ENCODE measurements around the gene WDR77.

The WDR77 gene

GRCh38 chr1:111452581-111452980 lies 3.5 kb upstream of the WDR77 start:
- DNase-seq (ENCODE audit: low read depth), result no peak
- H3K4me3 ChIP-seq (replicated peaks; ENCODE audit: low read depth, low read length), result no peak overlapping the region
- TF ChIP-seq, protein P1, sequence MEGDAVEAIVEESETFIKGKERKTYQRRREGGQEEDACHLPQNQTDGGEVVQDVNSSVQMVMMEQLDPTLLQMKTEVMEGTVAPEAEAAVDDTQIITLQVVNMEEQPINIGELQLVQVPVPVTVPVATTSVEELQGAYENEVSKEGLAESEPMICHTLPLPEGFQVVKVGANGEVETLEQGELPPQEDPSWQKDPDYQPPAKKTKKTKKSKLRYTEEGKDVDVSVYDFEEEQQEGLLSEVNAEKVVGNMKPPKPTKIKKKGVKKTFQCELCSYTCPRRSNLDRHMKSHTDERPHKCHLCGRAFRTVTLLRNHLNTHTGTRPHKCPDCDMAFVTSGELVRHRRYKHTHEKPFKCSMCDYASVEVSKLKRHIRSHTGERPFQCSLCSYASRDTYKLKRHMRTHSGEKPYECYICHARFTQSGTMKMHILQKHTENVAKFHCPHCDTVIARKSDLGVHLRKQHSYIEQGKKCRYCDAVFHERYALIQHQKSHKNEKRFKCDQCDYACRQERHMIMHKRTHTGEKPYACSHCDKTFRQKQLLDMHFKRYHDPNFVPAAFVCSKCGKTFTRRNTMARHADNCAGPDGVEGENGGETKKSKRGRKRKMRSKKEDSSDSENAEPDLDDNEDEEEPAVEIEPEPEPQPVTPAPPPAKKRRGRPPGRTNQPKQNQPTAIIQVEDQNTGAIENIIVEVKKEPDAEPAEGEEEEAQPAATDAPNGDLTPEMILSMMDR (IDR thresholded peaks at IDR 0.05; ENCODE audit: low read length, missing control alignments), result no peak

GRCh38 chr1:111450185-111450584 lies 1.1 kb upstream of the WDR77 start:
- no peak for DNase-seq (ENCODE audit: low read depth)
- H3K4me3 ChIP-seq (replicated peaks; ENCODE audit: low read depth, low read length), result peak overlapping the region; percentile 89
- TF ChIP-seq, protein P1 (IDR thresholded peaks at IDR 0.05; ENCODE audit: low read length, missing control alignments), result no peak

GRCh38 chr1:111449703-111450017 lies 604 bp upstream of the WDR77 start:
- DNase-seq (ENCODE audit: low read depth), result no peak
- TF ChIP-seq, protein P1 (IDR thresholded peaks at IDR 0.05; ENCODE audit: low read length, missing control alignments), result no peak
- H3K4me3 ChIP-seq (replicated peaks; ENCODE audit: low read depth, low read length), result peak overlapping the region; percentile 89

DNA sequence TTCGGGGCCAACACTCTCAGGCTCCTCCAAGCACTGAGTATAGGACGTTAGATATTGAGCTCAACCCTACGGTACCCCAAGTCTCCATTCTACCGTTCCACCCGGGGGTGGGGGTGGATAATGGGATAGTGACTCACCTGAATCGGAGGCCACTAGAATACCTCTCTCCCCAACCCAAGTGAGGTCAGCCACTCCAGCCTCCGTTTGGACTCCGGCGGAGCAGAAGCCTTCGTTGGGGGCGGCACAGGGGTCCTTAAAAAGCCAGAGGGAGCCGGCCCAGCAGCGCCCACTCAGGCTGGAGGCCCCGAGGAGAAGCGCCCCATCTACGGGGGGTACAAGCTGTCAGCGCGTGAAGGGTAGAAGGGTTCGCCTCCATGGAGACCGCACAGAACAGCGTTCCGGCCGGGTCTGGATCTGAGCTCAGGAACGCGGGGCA lies 556 bp downstream of the WDR77 start:
- TF ChIP-seq, protein P1 (IDR thresholded peaks at IDR 0.05; ENCODE audit: low read length, missing control alignments), result no peak
- DNase-seq (ENCODE audit: low read depth), result no peak
- H3K4me3 ChIP-seq (replicated peaks; ENCODE audit: low read depth, low read length), result peak overlapping the region; percentile 89

- TF ChIP-seq, protein P1 (IDR thresholded peaks at IDR 0.05; ENCODE audit: low read length, missing control alignments), result no peak
- no peak for DNase-seq (ENCODE audit: low read depth)
- H3K4me3 ChIP-seq (replicated peaks; ENCODE audit: low read depth, low read length), result peak overlapping the region; percentile 89
These were observed 1.8 kb downstream of the WDR77 start for GRCh38 chr1:111446967-111447892.

GRCh38 chr1:111446546-111446945 lies 2.5 kb downstream of the WDR77 start:
- TF ChIP-seq, protein P1 (IDR thresholded peaks at IDR 0.05; ENCODE audit: low read length, missing control alignments), result no peak
- no peak for DNase-seq (ENCODE audit: low read depth)
- no peak overlapping the region for H3K4me3 ChIP-seq (replicated peaks; ENCODE audit: low read depth, low read length)

- no peak for DNase-seq (ENCODE audit: low read depth)
- TF ChIP-seq, protein P1 (IDR thresholded peaks at IDR 0.05; ENCODE audit: low read length, missing control alignments), result no peak
- no peak overlapping the region for H3K4me3 ChIP-seq (replicated peaks; ENCODE audit: low read depth, low read length)
These were observed 5.0 kb downstream of the WDR77 start for GRCh38 chr1:111444031-111444430.
